ENCODE measurements around the gene BEAN1.

BEAN1 gene

DNA sequence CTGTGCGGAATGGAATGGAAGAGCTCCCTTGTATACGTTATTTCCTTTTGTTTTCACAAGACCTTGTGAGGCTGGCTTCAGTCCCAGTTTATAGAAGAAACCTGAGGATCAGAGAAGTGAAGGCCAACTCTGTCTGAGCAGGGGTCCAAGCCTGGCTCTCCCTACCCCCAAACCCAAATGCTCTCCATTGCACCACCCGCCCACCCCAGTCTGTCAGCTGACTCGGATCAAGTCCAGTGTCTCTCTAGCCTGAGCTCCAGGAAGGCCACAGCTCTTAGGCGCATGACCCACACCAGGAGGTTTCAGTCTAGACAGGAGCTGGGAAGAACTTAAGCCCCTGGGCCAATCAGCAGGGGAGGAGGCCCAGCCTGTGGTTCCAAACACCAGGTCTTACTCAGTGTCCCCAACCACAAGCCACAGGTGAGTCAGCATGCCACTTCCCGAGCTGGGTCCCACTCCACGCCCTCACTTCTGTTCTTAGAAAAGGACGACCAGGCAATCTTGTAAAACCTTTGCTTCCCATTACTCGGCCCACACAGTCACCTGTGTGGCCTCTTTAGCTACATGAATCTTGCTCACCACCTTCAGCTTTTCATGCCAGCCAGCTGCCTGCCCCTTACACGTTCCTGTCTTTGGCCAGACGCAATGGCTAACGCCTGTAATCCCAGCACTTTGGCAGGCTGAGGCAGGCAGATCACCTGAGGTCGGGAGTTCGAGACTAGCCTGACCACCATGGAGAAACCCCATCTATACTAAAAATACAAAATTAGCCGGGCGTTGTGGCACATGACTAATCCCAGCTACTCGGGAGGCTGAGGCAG lies 95.1 kb downstream of the BEAN1 start:
- no peak for DNase-seq (ENCODE audit: extremely low read depth, low read depth)
- no peak for TF ChIP-seq CTCF (IDR thresholded peaks at IDR 0.05; ENCODE audit: low read depth, low read length, missing control alignments)
- H3K4me3 ChIP-seq (replicated peaks; ENCODE audit: low read depth, low read length): no peak overlapping the region

DNA sequence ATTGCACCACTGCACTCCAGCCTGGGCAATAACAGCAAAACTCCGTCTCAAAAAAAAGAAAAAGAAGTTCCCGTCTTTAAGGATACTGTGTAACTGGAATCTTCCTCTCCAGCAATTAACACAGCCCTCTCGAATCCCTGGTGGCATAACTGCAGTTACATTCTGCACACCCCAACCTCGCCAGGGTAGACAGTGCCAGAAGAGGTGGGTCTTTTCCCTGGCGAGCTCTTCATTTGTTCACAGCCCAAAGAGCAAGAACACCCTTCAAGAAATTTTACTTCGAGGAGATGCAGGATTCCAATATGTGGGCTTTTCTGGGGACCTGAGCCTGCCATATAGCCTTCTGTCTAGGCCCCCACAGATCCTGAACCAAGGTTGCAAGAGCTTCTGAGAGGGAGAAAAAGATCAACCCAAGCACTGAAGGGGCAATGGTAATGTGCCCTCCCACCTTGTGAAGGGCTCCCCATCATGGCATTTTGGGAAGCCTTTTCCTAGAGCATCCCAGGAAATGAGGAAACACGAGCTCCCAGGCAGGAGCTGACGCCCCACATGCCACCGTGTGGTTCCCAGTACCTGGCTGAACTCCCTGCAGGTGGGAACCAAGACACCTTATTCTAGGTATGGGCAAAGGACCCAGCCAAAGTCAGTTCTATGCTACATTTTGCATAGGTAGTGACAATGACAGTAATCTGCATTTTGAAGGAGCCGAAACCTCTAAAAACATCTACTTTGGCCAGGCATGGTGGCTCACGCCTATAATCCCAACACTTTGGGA lies 95.9 kb downstream of the BEAN1 start:
- no peak for TF ChIP-seq CTCF (IDR thresholded peaks at IDR 0.05; ENCODE audit: low read depth, low read length, missing control alignments)
- DNase-seq (ENCODE audit: extremely low read depth, low read depth): no peak
- H3K4me3 ChIP-seq (replicated peaks; ENCODE audit: low read depth, low read length): no peak overlapping the region

- DNase-seq (ENCODE audit: extremely low read depth, low read depth): no peak
- no peak for TF ChIP-seq CTCF (IDR thresholded peaks at IDR 0.05; ENCODE audit: low read depth, low read length, missing control alignments)
- no peak overlapping the region for H3K4me3 ChIP-seq (replicated peaks; ENCODE audit: low read depth, low read length)
These were observed 96.8 kb downstream of the BEAN1 start for GRCh38 chr16:66523861-66524354.

DNA sequence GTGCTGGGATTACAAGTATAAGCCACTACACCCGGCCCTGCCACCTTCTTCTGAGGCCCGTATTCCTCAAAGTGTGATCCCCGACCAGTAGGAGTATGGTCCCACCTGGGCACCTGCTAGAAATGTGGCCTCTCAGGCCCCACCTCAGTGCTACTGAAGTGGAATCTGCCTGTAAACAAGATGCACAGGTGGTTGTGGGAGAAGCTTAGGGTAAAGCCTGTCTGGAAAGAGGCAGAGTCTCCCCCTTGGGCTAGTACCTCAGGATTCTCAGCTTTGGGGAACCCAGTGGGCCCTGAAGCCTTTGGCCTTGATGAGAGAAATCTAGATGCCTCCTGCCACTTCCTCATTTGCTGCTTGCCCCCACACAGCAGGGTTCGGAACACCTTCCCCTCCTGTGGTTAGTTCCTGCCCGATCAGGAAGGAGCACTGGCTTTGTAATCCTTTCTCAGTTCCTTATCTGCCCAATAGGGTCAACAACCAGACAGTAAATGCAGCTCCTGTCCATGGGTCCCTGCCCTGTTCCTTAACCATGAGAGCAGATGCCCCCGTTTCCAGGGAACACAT lies 97.6 kb downstream of the BEAN1 start:
- no peak for DNase-seq (ENCODE audit: extremely low read depth, low read depth)
- no peak for TF ChIP-seq CTCF (IDR thresholded peaks at IDR 0.05; ENCODE audit: low read depth, low read length, missing control alignments)
- H3K4me3 ChIP-seq (replicated peaks; ENCODE audit: low read depth, low read length): no peak overlapping the region

DNA sequence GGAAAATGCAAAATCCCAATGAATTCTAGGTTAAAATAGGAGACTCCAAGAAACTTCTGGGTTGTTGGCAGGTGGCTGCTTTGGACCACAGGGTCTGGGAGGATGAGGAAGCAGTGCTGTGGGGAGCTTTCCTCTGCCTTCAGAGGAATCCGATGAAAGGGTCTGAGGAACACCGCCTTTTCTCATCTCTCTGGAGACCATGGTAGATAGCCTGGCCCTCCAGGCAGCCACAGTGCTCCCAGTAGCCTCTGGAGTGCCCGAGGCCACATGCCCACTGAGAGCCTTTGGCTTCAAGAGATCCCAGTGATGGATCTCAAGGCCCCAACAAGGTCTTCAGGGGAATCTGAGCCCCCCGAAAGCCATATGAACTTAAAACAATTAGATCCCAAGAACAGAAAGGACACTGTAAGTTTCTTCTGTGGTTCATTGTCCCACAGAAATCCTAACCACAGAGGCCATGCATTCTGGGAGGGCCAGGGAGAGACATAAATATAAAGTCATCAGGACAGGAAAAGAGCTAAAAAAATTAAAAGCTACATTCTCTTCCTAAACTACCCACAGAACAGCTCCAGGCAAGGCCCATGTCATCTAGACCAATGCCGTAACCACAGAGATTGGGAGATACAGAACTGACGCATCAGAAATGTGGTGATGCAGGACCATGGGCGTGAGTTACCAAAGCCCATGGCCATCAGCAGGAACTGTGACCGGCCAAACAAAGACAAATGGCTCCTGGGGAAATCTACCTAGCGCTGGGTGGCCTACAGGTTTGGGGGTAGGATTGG lies 98.5 kb downstream of the BEAN1 start:
- TF ChIP-seq CTCF (IDR thresholded peaks at IDR 0.05; ENCODE audit: low read depth, low read length, missing control alignments): no peak
- DNase-seq (ENCODE audit: extremely low read depth, low read depth): no peak
- no peak overlapping the region for H3K4me3 ChIP-seq (replicated peaks; ENCODE audit: low read depth, low read length)

DNA sequence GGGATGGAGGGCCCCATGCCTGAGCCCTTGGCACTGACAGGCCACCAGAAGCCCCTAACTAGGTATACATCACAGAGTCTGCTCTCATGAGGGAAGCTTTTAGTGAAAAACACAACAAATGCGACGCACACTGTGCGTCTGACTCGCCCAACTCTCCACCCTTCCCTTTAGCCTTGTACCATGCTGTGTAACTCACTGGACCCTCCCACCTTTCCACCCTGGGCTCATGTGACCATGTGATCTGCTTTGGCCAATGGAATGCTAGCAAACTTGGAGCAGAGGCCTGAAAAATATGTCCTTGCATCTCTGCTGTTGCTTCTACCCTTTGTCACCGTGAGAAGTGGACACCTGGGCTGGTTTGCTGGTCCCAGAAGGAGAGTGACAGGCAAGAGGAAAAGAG lies 101.2 kb downstream of the BEAN1 start:
- no peak for DNase-seq (ENCODE audit: extremely low read depth, low read depth)
- no peak overlapping the region for H3K4me3 ChIP-seq (replicated peaks; ENCODE audit: low read depth, low read length)
- TF ChIP-seq CTCF (IDR thresholded peaks at IDR 0.05; ENCODE audit: low read depth, low read length, missing control alignments): no peak

Data from HFF-Myc (cell line).